ENCODE data around the gene TMEM94. TPM values are rescaled to one million over a fixed set of nuclear protein-coding genes. Genes with fewer than 3 reads are reported as not detected.

TMEM94 gene
- total and polyA plus RNA-seq, 2 of the 13 experiments (the other 11 are each of a cell fraction or from before 2014, with no cell fraction given): 32.6 to 134 TPM

DNA sequence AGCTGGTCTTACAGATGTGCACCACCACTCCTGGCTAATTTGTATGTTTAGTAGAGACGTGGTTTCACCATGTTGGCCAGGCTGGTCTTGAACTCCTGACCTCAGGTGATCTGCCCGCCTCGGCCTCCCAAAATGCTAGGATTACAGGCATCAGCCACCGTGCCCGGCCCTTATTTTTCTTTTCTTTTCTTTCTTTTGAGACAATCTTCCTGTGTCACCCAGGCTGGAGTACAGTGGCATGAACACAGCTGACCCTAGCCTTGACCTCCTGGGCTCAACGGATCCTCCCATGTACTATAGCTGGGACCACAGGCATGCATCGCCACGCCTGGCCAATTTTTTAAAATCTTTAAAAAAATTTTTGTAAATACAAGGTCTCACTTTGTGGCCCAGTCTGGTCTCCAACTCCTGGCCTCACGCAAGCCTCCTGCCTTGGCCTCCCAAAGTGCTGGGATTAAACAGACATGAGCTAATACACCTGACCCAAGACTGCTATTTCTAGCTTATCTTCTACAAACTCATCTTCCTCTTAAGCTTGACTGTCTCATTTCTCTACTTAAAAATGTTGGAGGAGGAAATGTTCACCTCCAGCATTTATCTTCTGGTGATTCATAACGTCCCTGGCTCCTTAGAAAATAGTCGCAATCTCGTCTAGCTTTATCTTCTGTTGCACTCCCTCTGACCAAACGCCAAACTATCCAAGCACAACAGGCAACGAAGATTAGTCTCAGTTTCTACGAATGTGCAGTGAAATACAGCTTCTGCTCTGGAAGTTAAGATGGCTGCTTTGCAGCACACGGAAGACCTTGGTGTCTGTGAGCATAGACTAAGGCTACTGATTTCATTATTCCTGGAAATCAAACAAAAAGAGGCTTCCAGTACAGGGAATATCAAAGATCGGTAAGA is 8.2 kb upstream of the TMEM94 start (continued):
- TF ChIP-seq, protein P1, sequence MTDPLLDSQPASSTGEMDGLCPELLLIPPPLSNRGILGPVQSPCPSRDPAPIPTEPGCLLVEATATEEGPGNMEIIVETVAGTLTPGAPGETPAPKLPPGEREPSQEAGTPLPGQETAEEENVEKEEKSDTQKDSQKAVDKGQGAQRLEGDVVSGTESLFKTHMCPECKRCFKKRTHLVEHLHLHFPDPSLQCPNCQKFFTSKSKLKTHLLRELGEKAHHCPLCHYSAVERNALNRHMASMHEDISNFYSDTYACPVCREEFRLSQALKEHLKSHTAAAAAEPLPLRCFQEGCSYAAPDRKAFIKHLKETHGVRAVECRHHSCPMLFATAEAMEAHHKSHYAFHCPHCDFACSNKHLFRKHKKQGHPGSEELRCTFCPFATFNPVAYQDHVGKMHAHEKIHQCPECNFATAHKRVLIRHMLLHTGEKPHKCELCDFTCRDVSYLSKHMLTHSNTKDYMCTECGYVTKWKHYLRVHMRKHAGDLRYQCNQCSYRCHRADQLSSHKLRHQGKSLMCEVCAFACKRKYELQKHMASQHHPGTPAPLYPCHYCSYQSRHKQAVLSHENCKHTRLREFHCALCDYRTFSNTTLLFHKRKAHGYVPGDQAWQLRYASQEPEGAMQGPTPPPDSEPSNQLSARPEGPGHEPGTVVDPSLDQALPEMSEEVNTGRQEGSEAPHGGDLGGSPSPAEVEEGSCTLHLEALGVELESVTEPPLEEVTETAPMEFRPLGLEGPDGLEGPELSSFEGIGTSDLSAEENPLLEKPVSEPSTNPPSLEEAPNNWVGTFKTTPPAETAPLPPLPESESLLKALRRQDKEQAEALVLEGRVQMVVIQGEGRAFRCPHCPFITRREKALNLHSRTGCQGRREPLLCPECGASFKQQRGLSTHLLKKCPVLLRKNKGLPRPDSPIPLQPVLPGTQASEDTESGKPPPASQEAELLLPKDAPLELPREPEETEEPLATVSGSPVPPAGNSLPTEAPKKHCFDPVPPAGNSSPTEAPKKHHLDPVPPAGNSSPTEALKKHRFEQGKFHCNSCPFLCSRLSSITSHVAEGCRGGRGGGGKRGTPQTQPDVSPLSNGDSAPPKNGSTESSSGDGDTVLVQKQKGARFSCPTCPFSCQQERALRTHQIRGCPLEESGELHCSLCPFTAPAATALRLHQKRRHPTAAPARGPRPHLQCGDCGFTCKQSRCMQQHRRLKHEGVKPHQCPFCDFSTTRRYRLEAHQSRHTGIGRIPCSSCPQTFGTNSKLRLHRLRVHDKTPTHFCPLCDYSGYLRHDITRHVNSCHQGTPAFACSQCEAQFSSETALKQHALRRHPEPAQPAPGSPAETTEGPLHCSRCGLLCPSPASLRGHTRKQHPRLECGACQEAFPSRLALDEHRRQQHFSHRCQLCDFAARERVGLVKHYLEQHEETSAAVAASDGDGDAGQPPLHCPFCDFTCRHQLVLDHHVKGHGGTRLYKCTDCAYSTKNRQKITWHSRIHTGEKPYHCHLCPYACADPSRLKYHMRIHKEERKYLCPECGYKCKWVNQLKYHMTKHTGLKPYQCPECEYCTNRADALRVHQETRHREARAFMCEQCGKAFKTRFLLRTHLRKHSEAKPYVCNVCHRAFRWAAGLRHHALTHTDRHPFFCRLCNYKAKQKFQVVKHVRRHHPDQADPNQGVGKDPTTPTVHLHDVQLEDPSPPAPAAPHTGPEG (CRISPR knock-in tag; IDR thresholded peaks at IDR 0.05): no peak
- TF ChIP-seq, protein P2, sequence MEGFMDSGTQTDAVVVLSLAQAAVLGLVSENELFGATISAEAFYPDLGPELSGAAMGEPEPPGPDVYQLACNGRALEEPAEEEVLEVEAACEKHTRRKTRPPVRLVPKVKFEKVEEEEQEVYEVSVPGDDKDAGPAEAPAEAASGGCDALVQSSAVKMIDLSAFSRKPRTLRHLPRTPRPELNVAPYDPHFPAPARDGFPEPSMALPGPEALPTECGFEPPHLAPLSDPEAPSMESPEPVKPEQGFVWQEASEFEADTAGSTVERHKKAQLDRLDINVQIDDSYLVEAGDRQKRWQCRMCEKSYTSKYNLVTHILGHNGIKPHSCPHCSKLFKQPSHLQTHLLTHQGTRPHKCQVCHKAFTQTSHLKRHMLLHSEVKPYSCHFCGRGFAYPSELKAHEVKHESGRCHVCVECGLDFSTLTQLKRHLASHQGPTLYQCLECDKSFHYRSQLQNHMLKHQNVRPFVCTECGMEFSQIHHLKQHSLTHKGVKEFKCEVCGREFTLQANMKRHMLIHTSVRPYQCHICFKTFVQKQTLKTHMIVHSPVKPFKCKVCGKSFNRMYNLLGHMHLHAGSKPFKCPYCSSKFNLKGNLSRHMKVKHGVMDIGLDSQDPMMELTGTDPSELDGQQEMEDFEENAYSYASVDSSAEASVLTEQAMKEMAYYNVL (CRISPR knock-in tag; IDR thresholded peaks at IDR 0.05; ENCODE audit: borderline replicate concordance): peak; percentile 64; the same call in 1 of the 2 replicates
- TF ChIP-seq SALL1 (CRISPR knock-in tag; IDR thresholded peaks at IDR 0.05) (peak; percentile 38; the same call in 1 of the 2 replicates), SETDB1 (CRISPR knock-in tag; IDR thresholded peaks at IDR 0.05; ENCODE audit: borderline replicate concordance) (no peak), FOXO1 (CRISPR knock-in tag; IDR thresholded peaks at IDR 0.05) (0 out of 2 replicates have a peak, but pooled peaks have one; percentile 17), SOX6 (IDR thresholded peaks at IDR 0.05) (no peak), SOX6 (CRISPR knock-in tag; IDR thresholded peaks at IDR 0.05) (0 out of 2 replicates have a peak, but pooled peaks have one; percentile 22)
- TF ChIP-seq, protein P3, sequence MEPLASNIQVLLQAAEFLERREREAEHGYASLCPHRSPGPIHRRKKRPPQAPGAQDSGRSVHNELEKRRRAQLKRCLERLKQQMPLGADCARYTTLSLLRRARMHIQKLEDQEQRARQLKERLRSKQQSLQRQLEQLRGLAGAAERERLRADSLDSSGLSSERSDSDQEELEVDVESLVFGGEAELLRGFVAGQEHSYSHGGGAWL (CRISPR knock-in tag; IDR thresholded peaks at IDR 0.05): peak; percentile 27; the same call in 1 of the 2 replicates
- TF ChIP-seq, protein P4, sequence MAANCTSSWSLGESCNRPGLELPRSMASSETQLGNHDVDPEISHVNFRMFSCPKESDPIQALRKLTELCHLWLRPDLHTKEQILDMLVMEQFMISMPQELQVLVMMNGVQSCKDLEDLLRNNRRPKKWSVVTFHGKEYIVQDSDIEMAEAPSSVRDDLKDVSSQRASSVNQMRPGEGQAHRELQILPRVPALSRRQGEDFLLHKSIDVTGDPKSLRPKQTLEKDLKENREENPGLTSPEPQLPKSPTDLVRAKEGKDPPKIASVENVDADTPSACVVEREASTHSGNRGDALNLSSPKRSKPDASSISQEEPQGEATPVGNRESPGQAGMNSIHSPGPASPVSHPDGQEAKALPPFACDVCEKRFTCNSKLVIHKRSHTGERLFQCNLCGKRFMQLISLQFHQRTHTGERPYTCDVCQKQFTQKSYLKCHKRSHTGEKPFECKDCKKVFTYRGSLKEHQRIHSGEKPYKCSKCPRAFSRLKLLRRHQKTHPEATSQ (CRISPR knock-in tag; IDR thresholded peaks at IDR 0.05; ENCODE audit: borderline replicate concordance): no peak

Measured in HepG2 (cell line).